Kidney capillary endothelial cell (primary cell): ENCODE measurements around the gene ACSF3.
"Not testable (repeated sequence)": the region's sequence is repeated elsewhere in the genome, so short reads cannot be mapped to it uniquely, and the experiment has no call there.

ENCODE experiments used
- DNase-seq: peaks from one replicate; pipeline ENCODE4 v3.0.0-alpha.2; 2018; ENCODE audit warnings: low spot score

ACSF3 gene

DNA sequence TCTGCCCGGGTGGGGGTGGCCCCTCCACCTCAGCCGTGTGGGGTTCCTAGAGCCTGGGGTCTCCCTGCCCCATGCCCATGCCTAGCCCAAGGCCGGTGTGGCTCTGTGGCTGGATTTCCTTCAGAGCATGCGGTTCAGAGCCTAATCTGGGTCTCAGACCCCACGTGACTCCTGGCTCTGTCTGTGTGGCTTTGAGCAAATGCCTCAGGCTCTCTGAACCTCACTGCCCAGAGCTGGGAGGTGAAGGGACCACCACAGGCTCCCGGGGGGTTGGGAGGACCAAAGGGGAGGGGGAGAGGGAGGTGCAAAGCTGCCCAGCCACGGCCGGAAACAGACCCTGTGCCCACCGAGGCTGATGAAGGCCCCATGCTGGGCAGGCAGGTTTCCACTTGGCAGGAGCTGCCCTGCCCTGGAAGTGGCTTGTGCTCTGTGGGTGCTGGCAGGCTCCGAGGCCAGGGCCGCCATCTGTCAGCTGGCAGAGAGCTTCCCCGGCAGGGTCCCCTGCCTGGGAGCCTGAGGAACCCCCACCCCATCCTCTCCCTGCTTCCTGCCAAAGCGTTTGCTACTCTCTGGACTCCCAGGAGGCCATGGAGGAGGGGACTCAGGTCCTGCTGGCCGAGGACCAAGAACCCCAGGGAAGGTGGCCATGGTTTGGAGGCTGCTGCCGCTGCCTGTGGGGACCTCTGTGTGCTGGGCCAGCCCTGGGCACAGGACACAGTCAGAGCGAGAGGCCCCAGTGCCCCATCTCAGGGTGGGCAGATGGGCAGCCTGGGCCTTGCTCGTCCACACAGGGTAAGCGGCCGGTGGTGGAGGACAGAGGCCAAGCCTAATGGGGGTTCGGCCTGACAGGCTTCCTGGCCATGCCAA lies 81.9 kb downstream of the ACSF3 start:
- DNase-seq: no peak

DNA sequence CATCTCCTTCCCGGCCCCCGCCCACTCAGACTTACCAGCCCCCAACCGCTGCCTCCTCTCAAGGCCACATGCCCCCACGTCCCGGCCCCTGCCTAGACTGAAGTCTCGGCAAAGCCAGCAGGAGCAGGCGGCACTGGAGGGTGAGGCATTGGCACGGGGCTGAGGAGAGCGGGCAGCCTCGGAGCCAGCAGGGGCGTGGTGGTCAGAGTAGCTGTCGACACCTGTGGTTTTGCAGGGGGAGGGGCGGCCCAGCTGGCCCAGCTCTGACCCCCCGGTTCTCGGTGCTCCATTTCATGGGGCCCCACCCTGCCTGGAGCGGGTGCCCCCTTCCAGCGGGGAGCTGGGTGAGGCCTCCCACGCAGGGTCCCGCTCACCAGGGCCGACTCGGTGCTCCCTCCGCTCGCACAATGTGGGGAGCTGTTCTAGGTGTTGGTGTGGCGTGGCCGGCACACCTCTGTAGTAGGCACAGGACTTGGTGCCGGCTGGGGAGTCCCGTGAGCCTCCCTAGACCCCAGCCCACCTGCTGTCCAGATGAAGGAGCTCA lies 82.6 kb downstream of the ACSF3 start:
- no peak for DNase-seq

DNA sequence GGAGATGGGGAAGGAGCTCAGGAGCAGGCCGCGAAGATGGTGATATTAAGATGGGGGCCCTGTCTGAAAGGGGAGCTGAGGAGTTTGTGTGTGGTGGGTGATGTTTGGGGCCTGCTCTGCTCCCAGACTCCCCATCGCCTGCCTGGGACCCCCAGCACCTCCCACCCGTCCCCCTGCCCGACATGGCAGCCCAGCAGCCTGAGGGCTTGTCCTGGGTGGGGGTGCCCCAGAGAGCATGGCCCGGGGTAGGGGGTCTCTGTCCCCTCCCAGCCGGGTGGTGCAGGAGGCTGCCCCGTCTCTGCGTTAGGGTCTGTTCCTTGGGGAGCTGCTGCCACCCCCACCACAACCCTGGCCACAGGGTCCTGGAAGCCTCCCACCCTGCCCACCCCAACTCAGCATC lies 83.1 kb downstream of the ACSF3 start:
- DNase-seq: no peak

DNA sequence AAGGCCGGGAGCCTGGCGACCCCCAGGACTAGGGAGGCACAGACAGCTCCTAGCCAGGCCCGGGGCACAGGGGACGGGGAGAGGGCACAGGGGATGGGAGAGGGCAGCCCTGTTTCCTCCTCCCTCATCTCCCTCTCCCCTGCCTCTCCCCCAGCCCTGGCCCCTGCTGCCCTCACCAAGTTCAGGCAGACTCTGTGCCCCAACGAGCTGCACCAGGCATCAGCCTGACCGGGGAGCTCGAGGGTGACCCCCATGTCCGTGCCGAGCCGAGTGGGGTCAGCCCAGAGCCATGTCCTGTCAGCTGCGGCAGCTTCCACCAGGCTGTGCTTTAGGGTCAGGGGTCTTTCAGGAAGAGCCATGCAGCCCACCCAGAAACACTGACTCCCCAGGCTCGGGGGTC lies 83.8 kb downstream of the ACSF3 start:
- no peak for DNase-seq

DNA sequence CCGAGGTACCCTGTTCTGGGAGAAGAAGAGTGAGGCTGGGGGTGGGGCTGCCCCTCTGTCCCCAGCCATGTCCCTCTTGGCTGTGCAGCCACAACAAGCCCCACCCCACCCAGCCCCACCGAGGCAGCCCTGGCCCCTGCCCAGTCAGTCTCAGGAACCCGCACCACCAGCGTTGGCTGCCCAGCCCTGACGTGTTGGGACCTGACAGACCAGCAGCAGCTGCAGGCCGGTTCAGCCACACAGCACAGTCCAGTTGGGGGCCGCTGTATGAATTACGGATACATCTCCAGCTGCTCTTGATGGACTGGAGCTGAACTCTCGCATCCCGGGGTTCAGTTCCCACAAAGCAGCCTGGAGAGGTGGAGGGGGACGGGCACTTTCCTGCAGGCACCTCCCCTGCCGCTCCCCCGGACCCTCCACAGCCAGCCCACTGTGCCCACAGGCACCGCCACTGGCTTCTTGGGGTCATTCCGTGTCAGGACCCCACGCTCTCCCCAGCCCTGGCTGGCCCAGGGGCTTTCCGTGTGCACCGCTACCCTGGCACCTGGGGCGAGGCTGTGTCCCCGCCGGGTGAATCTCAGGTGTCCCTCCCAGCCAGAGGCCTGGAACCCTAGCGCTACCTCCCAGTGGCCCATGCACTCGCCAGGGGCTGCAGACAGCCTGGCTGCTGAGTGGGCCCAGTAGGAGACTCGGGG lies 84.9 kb downstream of the ACSF3 start:
- no peak for DNase-seq

DNA sequence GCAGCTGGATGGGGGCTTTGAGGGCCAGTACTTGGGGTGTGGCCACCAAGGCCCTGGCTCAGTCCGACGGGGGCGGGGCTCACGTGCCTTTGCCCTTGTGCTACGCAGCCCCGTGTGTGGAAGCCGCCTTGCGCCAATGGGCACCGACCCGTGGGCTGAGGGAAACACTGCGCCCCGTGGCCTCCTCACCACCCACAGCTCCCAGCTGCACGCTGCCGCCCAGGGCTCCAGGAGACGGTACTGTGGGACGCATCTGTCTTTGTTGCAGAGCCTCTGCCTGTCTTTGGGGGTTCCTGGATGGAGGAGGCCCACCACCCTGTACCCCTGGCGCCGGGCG lies 85.5 kb downstream of the ACSF3 start:
- no peak for DNase-seq

DNA sequence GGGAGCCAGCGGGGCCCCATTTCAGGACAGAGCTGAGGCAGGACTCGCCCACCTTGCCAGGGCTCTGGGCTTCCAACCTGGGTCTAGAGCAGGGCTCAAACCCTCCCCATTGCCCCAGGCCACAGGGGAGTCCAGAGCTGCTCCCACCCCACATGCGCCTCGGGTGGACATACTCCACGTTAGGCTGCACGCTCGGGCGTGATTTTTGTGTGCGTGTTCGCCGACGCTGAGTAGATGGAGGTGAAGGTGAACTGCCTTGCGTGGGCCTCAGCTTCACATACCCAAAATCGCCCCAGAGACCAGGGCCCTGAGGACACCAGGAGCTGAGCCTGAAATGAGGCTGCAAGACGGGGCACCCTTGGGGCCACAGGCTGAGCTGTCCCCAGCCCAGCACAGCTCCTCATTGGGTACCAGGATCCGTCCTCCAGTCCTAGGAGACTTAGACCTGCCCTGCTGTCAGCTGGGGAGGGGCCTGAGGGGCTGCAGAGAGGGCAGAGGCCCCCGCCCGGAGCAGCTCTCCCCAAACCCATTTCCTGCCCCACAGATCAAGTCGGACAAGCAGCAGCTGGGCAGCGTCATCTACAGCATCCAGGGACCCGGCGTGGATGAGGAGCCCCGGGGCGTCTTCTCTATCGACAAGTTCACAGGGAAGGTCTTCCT lies 86.1 kb downstream of the ACSF3 start:
- no peak for DNase-seq

DNA sequence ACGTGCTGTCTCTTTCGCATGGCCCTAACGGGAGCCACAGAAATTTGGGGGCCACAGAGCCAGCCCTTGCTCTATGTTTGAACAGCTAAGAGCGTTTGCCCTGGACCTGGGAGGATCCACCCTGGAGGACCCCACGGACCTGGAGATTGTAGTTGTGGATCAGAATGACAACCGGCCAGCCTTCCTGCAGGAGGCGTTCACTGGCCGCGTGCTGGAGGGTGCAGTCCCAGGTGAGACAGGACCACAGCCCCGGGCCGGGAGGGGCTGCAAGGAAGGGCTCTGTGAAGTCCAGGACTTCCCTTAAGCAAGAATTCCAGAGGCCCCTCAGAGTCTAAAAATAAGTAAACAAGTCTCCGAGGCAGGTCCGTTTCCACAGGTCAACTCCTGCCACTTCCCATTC lies 89.8 kb downstream of the ACSF3 start:
- no peak for DNase-seq

DNA sequence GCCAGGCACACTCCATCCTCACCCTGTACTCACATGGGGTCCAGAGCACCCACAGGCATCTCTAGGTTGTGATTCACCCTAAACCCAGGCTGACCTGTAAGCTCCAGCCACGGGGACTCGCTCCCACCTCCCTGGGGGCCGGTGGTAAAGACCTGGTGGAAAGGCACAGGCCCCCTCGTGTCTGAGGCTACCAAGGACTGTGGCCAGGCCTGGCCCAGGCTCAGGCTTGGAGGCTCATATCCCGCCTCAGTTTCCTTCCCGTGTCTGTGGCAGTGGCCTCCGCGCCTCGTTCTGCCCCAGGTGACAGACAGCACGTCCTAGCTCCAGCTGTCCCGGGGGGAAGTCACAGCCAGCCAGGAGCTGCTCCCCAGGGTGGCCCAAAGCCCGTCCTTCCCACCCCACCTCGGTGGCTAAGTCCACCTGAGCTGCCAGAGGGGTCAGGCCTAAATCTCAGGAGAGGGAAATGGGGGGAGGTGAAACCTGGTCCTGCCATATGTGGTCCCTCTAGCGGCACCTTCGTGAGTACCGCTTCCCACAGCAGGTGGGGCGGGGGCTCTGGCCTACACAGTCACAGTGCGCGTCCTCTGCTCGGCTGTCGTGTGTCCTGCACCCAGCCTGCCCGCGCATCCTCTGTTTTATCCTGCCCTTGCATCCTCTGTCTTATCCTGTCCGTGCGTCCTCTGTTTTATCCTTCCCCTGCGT lies 90.5 kb downstream of the ACSF3 start:
- no peak for DNase-seq

DNA sequence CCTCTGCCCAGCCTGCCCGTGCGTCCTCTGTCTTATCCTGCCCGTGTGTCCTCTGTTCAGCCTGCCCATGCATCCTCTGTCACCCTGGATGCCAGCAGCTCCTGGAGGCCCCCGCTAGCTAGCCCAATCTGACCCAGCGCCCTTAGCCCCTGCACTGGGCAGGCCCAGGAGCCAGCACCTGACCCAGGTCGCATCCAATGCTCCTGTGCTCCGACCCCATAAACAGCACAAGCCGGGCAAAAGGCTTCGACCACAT lies 91.0 kb downstream of the ACSF3 start:
- DNase-seq: no peak

DNA sequence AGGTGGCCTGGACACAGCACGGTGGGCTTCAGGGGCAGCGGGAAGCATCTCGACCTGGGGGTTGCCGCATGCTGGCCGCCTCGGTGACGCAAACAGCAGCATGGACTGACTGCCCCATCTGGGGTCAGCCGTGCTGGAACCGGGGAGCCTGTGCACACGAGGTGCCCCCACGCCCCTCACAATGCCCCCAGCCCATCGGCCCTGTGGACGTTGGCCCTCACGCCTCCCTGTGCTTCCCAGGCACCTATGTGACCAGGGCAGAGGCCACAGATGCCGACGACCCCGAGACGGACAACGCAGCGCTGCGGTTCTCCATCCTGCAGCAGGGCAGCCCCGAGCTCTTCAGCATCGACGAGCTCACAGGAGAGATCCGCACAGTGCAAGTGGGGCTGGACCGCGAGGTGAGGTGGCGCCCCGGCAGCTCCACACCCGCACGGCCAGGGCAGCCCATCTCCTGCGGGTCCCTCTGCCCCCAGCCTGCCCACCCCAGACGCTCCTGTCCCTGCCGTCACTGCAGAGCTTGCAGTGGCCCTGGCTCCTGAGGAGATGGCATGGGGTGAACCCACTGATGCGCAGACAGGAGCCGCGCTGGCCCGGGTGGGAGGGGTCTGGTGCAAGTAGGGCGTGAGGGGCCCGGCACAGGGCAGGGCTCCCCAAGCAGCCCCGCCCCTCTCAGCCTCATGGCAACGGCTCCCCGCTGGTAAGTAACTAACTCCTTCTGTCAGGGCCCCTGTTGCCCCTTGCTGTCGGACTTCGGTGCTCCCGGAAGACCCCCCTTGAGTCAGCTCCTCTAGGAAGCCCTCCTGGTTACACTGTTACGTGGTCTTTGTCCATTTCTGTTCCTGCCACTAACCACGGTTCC lies 91.5 kb downstream of the ACSF3 start:
- DNase-seq: no peak

DNA sequence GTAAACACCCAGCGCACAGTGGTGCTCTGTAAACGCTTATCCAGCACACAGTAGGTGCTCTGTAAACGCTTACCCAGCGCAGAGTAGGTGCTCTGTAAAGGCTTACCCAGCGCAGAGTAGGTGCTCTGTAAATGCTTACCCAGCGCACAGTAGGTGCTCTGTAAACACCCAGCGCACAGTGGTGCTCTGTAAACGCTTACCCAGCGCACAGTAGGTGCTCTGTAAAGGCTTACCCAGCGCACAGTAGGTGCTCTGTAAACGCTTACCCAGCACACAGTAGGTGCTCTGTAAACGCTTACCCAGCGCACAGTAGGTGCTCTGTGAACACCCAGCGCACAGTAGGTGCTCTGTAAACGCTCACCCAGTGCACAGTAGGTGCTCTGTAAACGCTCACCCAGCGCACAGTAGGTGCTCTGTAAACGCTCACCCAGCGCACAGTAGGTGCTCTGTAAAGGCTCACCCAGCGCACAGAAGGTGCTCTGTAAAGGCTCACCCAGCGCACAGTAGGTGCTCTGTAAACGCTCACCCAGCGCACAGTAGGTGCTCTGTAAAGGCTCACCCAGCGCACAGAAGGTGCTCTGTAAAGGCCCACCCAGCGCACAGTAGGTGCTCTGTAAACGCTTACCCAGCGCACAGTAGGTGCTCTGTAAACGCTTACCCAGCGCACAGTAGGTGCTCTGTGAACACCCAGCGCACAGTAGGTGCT lies 92.4 kb downstream of the ACSF3 start:
- not testable (repeated sequence) for DNase-seq

DNA sequence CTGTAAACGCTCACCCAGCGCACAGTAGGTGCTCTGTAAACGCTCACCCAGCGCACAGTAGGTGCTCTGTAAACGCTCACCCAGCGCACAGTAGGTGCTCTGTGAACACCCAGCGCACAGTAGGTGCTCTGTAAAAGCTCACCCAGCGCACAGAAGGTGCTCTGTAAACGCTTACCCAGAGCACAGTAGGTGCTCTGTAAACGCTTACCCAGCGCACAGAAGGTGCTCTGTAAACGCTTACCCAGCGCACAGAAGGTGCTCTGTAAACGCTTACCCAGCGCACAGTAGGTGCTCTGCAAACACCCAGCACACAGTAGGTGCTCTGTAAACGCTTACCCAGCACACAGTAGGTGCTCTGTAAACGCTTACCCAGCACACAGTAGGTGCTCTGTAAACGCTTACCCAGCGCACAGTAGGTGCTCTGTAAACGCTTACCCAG lies 93.0 kb downstream of the ACSF3 start:
- not testable (repeated sequence) for DNase-seq

DNA sequence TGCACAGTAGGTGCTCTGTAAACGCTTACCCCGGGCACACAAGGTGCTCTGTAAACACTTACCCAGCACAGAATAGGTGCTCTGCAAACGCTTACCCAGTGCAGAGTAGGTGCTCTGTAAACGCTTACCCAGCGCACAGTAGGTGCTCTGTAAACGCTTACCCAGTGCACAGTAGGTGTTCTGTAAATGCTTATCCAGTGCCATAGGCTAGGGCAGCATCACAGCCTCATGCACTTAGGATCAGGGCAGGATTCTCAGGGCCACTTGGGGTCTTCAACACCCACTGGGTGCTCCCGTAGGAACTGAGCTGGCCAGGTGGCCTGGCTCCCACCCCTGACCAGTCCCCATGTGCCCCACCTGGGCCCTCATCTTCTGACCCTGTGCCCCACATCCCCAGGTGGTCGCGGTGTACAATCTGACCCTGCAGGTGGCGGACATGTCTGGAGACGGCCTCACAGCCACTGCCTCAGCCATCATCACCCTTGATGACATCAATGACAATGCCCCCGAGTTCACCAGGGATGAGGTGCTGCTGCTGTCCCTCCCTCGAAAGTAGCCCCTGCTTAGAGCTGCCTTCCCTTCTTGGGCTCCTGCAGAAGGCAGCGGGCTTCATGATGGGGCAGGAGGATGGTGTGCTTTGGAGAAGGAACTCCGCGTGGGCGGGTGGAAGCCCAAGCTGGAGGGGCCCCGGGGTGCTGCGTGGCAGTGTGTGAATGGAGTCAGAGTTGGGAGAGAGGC lies 93.5 kb downstream of the ACSF3 start:
- DNase-seq: no peak

DNA sequence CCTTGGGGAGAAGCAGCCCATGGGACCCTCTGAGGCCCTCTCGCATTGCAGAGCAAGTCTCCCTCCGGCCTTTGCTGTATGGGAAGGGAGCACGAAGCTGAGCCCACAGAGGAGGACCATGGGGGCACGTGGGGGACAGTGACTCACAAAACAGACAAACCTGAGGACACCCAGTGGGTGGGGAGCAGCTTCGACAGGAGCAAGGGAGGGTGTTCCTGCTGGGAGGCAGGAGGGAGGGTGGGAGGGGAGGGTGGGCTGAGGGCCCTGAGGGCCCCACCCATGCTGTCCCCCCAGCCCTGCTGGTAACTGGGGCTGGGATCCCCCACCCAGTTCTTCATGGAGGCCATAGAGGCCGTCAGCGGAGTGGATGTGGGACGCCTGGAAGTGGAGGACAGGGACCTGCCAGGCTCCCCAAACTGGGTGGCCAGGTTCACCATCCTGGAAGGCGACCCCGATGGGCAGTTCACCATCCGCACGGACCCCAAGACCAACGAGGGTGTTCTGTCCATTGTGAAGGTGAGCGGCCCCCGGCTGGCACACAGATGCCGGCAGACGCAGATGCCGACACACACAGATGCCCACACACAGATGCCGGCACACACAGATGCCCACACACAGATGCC lies 94.2 kb downstream of the ACSF3 start:
- no peak for DNase-seq

DNA sequence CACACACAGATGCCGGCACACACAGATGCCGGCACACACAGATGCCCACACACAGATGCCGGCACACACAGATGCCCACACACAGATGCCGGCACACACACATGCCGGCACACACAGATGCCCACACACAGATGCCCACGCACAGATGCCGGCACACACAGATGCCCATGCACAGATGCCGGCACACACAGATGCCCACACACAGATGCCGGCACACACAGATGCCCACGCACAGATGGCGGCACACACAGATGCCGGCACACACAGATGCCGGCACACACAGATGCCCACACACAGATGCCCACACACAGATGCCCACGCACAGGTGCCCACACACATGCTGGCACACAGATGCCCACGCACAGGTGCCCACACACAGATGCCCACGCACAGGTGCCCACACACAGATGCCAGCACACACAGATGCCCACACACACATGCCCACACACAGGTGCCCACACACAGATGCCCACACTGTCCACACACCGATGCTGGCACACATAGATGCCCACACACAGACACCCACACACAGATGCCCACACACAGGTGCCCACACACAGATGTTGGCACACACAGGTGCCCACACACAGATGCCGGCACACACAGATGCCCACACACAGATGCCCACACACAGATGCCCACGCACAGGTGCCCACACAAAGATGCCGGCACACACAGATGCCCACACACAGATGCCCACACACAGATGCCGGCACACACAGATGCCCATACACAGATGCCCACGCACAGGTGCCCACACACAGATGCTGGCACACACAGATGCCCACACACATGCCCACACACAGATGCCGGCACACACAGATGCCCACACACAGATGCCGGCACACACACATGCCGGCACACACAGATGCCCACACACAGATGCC lies 95.1 kb downstream of the ACSF3 start:
- DNase-seq: not testable (repeated sequence)

DNA sequence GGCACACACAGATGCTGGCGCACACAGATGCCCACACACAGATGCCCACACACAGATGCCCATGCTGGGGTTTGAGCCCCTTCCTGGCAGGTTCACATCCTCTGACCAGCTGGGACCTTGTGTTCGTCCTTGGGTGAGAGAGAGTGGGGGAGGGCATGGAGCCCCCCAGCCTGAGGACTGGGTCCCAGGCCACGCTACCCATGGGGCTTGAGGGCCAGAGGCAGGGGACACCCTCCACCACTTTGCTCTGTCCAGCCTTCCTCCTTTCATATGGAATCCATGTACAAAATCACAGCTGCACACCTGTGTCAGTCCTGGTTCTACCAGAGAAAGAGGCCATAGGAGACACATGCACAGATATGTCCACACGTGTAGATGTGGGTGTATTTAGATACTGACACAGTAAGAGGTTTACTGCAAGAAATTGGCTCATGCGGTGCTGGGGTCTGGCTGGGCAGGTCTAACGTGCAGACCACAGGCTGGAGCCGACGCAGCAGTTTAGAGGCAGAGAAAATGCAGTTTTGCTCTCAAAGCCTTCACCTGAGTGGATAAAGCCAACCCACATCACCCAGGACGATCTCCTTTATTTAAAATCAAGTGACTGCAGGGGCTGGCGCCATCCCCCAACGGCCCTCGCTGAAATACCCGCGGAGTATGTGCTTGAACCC lies 95.8 kb downstream of the ACSF3 start:
- no peak for DNase-seq
